ENCODE results near the gene TMEM61.
A peak's percentile ranks its signal among the peaks of the same experiment; 100 is the strongest.

TMEM61 gene

DNA sequence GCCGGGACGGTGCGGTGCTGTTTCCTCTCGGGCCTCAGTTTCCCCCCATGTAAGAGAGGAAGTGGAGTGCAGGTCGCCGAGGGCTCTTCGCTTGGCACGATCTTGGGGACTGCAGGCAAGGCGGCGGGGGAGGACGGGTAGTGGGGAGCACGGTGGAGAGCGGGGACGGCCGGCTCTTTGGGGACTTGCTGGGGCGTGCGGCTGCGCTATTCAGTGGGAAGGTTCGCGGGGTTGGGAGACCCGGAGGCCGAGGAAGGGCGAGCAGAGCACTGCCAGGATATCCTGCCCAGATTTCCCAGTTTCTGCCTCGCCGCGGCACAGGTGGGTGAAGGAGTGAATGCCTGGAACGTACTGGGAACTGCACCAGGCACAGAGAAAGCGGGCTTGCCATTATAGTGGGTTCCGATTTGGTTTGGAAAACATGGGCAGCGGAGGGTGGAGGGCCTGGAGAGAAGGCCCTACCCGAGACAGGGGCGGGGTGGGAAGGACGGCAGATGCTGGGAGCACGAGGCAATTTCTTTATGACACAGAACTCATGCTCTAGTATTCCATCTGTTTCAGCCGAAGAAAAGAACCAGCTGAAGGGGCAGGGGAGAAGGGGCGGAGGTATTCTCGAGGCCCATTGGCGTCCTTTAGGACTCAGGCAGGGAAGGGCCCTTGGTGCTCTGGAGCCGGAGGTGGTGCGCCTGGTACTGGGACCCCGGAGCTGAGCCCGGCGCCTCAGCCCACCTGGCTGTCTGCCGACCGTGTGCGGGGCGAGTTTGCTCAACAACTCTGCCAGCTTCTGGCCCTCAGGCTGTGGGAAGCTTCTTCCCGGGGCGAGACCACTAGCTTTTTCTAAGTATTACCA lies 59.9 kb downstream of the TMEM61 start:
- TF ChIP-seq, protein P1, sequence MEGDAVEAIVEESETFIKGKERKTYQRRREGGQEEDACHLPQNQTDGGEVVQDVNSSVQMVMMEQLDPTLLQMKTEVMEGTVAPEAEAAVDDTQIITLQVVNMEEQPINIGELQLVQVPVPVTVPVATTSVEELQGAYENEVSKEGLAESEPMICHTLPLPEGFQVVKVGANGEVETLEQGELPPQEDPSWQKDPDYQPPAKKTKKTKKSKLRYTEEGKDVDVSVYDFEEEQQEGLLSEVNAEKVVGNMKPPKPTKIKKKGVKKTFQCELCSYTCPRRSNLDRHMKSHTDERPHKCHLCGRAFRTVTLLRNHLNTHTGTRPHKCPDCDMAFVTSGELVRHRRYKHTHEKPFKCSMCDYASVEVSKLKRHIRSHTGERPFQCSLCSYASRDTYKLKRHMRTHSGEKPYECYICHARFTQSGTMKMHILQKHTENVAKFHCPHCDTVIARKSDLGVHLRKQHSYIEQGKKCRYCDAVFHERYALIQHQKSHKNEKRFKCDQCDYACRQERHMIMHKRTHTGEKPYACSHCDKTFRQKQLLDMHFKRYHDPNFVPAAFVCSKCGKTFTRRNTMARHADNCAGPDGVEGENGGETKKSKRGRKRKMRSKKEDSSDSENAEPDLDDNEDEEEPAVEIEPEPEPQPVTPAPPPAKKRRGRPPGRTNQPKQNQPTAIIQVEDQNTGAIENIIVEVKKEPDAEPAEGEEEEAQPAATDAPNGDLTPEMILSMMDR (IDR thresholded peaks at IDR 0.05; ENCODE audit: control insufficient read depth, insufficient read depth, low read depth, low read length, missing control alignments), result no peak
- H3K4me3 ChIP-seq (ENCODE audit: control insufficient read depth, low read depth, low read length), result peak overlapping the region; percentile 18
- DNase-seq (ENCODE audit: low read depth), result no peak

DNA sequence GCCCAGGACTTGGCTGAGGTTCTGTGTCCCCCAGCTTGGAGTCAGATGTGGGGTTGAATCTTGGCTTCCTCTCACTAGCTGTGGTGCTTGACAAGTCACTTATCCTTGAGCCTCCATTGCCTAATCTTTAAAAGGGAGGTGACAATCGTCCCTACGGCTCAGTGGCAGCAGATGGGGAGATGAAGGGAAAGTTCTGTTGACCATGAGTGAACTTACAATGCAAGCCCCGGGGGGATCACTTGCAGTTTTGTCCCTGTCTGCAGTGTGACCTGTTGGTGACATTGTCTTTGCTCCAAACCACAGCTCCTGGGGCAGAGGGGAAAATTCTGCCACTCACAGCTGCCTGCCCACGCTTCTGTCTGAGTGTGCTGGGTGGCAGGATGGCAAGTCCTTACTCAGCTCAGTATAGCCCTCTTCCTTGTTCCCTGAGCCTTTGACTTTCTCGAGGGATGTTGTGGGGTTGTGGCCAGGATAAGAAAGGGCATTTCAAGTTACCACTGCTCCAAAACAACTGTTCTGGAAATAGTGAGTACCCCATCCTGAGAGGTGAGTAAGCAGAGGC lies 60.6 kb downstream of the TMEM61 start:
- TF ChIP-seq, protein P1 (IDR thresholded peaks at IDR 0.05; ENCODE audit: control insufficient read depth, insufficient read depth, low read depth, low read length, missing control alignments), result no peak
- DNase-seq (ENCODE audit: low read depth), result no peak
- no peak overlapping the region for H3K4me3 ChIP-seq (ENCODE audit: control insufficient read depth, low read depth, low read length)

DNA sequence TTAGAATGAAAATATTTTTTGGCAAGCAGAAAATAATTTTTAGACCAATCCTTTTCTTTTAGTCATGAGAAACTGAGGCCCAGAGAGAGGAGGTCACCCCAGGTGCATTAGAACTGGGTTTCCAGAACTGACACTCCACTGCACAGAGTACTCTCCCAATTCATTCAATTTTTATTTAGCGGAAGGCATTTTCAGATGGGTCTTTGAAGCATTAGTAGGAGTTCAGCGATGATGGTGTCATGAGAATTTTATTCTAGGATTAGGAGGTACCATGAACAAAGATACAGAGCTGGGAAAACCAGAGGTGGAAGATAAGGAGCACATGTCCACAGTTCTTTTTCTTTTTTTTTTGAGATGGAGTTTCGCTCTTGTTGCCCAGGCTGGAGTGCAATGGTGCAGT lies 61.2 kb downstream of the TMEM61 start:
- H3K4me3 ChIP-seq (ENCODE audit: control insufficient read depth, low read depth, low read length), result no peak overlapping the region

More for the DNA sequence above, 61.2 kb downstream of the TMEM61 start:
- TF ChIP-seq, protein P1 (IDR thresholded peaks at IDR 0.05; ENCODE audit: control insufficient read depth, insufficient read depth, low read depth, low read length, missing control alignments), result no peak
- no peak for DNase-seq (ENCODE audit: low read depth)
